Measurements from ENCODE around the gene GSK3A.

DNA sequence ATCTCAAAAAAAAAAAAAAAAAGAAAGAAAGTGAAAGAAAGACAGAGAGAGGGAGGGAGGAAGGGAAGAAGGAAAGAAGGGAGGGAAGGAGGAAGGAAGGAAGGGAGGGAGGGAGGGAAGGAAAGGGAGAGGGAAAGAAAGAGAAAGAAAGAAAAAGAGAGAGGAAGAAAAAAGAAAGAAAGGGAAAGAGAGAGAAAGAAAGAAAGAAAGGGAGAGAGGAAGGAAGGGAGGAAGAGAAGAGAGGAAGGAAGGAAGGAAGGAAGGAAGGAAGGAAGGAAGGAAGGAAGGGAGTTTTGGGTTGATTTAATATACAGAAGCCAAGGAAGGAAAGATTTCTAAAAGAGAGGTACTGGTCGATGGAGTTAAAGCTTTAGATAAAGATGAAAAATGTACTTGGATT, 53.7 kb downstream of the GSK3A start:
- TF ChIP-seq, protein P1, sequence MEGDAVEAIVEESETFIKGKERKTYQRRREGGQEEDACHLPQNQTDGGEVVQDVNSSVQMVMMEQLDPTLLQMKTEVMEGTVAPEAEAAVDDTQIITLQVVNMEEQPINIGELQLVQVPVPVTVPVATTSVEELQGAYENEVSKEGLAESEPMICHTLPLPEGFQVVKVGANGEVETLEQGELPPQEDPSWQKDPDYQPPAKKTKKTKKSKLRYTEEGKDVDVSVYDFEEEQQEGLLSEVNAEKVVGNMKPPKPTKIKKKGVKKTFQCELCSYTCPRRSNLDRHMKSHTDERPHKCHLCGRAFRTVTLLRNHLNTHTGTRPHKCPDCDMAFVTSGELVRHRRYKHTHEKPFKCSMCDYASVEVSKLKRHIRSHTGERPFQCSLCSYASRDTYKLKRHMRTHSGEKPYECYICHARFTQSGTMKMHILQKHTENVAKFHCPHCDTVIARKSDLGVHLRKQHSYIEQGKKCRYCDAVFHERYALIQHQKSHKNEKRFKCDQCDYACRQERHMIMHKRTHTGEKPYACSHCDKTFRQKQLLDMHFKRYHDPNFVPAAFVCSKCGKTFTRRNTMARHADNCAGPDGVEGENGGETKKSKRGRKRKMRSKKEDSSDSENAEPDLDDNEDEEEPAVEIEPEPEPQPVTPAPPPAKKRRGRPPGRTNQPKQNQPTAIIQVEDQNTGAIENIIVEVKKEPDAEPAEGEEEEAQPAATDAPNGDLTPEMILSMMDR (IDR thresholded peaks at IDR 0.05) = no peak
- no peak for TF ChIP-seq EZH2 (IDR thresholded peaks at IDR 0.05; ENCODE audit: borderline replicate concordance, insufficient read depth, low read depth, low read length, poor library complexity, severe bottlenecking)
